ENCODE measurements around the gene SMYD3.

Gene SMYD3

DNA sequence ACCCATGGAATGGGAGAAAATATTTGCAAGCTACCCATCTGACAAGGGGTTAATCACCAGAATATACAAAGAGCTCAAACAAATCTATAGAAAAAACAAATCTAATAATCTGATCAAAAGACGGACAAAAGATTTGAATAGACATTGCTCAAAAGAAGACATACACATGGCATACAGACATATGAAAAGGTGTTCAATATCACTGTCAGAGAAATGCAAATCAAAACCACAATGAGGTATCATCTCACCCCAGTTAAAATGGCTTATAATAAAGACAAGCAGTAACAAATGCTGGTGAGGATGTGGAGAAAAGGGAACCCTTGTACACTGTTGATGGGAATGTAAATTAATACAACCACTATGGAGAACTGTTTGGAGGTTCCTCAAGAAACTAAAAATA, 600.9 kb downstream of the SMYD3 start:
- no peak for DNase-seq (ENCODE audit: low read depth in 2 of 2)

DNA sequence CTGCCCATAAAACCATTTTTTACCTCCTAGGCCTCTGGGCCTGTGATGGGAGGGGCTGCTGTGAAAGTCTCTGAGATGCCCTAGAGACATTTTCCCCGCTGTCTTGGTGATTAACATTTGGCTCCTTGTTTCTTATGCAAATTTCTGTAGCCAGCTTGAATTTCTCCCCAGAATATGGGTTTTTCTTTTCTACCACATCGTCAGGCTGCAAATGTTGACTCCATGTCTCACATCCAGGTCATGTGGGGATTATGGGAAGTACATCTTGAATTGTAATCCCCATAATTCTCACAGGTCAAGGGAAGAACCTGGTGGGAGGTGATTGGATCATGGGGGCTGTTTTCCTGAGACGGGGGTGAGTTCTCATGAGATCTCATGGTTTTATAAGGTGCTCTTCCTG, 603.2 kb downstream of the SMYD3 start:
- no peak for DNase-seq (ENCODE audit: low read depth in 2 of 2)

DNA sequence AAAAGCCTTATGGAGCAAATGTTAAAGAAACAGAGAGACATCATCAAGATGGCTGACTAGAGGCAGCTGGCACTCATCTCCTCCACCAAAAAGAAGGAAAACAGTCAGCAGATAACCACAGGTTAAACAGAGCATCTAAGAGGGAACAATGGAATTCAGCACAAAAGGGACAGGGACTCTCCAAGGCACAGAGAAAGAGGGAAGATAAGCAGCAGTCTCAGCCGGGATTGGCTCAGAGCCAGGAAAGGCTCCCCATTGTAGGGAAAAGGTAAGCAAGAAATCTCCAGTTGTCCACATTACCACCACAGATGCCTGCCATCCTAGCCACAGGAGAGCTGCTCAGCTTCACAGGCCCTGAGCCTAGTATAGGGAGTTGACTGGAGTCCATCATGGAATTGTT, 605.5 kb downstream of the SMYD3 start:
- DNase-seq (ENCODE audit: low read depth in 2 of 2), result no peak

DNA sequence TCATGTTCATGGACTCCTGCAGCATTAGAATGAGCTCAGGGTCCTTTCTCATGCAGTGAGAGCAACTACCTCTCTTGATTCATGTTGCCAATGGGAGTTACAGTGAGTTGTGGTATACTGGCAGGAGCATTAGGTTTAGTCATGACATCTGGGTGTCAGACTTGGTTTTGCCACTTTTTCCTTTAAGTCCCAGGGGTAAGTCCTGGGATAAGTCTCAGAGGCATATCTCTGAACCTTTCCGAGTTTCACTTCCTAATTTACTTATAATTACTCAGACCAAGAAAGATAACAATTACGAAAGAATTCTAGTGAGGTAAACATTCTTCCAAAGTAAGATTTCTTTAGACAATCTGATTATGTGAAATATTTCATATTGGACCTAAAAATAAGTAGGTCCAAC, 606.0 kb downstream of the SMYD3 start:
- no peak for DNase-seq (ENCODE audit: low read depth in 2 of 2)

DNA sequence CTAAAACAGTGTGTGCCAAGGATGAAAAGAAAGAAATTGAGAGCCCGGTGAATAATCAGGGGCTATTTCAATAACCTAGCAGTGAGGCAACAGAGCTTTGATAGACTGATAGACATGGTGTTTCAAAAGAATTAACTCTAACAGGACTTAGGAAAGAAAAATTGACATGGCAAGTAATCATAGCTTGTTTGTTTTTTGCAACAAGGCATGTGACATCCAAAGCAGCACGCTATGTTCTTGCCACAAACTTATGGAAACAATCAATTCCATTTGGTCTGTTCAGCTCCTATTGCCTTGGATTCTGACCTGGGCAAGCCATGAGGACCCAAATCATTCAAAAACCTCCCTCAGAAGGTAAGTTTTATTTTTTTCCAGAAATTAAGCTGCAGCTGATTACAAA, 608.5 kb downstream of the SMYD3 start:
- DNase-seq (ENCODE audit: low read depth in 2 of 2), result no peak

DNA sequence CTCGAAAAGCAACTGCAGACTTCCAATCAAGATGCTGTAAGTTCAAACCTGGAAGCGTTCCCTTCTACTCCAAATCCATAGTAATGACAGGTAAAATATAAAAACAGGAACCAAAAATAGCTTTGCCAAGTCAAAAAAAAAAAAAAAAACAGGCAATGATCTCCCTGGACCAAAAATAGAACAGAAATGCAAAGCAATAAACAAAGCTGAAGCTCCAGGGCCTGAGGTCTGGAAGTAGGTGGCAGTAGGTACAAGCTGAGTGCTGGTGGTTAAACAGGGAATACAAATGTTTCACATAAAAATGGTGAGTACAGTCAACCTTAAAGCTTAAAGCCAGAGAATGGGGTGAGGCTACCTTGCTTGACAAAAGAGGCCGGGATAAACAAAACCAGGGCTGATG, 610.8 kb downstream of the SMYD3 start:
- DNase-seq (ENCODE audit: low read depth in 2 of 2), result no peak

DNA sequence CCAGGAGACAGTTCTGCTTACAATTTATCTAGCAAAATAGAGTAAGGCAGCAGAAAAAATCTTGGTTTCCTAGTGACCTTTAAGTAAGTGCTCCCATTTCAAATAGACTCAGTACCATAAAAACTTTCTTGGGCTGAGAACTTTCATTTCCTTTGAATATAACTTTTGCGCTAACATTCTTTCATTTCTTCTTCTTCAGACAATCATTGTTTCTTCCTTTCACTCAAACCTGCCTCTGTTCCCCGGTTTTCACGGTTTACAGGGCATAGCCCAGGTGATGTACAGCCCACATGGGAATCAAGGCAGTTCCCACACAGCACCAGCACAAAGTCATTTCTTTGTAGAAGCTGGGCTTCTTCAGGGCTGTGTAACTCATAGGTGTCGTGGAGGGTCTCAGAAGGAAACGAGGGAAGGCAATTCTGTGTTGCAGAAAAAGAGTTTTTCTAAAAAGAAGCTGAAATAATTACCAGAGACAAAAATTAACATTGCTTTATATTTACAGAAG, 611.6 kb downstream of the SMYD3 start:
- no peak for DNase-seq (ENCODE audit: low read depth in 2 of 2)

DNA sequence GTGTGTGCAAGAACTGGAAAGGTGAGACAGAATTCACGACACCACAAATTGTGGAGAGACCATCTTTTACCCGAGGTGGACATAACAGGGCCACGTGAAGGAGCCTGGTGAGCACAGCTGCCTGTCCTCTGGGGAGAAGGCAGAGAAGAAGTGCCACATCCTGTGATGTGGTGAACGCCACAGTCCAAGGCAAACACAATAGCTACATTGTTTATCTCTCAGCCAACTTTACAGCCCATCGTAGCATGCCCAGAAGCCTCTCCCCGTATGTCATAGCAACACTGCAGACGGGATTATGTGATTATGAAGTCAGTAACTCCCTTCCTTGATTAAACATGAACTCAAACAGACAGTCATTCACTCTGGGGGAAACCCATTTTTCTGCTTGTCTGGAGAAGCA, 612.2 kb downstream of the SMYD3 start:
- DNase-seq (ENCODE audit: low read depth in 2 of 2), result no peak

DNA sequence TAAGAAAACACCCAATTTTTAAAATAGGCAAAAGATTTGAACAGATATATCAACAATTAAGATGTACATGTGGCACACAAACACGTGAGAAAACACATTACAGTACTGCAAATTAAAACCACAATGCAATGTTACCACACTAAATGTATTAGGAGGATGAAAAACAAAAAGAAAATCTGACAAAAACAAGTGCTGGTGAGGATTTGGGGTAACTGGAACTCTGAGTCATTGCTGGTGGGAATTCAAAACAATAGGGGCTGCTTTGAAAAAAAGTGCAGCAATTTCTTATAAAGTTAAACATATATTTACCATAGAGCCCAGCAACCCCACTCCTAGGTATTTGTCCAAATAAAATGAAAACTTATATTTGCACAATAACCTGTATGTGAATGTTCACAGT, 614.1 kb downstream of the SMYD3 start:
- DNase-seq (ENCODE audit: low read depth in 2 of 2), result no peak

DNA sequence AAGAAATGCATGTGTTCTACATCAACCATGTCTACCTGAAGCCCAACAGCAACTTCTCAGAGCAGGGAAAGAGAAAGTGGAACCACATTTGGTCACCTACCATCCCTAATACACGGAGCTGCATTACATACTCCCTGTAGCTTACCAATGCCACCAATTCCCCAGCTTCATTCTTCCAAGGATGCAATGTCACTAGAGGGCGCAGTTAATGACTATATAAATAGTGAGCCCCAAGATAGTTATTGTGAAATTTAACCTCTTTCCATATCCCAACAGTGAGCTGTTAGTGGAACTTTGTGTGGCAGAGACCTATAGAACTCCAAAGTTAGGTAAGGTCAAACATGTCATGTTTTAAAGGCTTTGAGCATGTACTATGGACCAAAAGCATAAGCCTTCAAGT, 618.3 kb downstream of the SMYD3 start:
- no peak for DNase-seq (ENCODE audit: low read depth in 2 of 2)

DNA sequence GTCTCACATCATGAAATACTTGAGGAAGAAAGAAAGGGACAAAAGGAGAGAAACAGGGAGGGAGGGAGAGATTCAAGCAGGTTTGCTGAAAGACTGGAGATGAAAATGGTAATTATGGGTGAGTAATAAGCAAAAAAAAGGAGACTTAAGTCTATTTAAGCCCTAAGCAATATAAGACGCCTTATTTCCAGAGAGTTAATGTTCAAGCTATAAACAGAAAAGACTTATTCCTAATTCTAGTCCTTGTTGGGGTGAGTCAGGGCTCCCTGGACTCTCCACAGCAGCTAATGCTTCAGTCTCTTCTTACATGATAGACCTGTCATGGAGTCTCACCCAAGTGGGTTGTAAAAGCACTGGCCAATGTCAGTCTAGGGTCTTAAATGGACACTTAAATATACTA, 619.2 kb downstream of the SMYD3 start:
- DNase-seq (ENCODE audit: low read depth in 2 of 2), result no peak

DNA sequence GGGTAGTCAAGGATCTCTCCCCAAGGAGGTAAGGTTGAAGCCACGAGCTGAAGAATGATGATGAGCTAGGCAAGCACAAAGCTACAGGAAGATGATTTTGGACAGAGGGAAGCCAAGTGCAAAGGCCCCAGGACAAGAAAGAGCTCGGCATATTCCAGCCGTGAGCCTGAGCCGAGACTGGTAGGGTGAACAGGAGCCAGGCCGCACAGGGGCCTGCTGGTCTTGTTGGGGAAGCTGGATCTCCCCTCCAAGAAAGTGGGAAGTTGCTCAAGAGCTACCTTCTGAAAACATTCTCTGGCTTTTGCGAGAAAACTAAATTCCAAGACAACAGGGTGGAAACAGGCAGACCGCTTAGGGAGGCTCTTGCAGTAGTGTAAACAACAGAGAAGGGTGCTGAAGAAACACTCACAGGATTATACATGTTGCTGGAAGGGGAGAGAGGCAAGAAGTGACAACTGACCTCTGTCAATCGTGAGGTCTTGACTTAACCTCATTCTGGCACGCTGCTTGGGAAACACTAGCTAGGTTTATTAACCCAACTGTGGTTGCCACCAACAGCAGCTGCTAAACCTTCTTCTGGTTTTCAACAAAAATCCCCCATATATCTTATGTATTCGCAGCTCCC, 625.2 kb downstream of the SMYD3 start:
- DNase-seq (ENCODE audit: low read depth in 2 of 2), result no peak

DNA sequence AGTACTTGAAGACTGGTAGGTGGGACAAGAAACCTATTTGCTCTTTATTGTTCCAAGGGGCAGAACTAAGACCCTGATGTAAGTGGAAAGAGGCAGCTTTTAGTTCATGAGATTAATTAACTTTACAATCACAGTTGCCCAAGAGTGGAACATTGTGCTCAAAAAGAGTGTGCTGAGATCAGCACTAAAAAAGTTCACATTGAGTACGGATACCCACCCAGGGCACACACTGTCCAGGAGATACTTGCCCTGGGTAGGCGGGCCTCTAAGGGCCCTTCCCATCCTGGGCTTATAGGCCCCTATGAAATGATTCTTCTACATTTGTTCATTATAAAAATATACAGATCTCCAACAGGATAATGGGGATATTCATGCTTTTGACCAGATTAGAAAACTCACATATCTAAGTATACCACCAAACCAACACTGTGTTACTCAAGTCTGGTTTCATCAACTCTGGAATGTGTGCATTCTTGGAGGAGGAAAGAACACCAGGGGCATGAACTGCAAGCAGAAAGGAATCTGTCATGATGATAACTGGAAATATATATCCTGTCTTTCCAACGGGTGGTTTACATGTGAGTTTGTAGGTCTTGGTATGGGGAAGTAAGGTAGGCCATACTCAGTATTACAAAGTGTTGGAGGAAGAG, 626.2 kb downstream of the SMYD3 start:
- DNase-seq (ENCODE audit: low read depth in 2 of 2), result no peak

DNA sequence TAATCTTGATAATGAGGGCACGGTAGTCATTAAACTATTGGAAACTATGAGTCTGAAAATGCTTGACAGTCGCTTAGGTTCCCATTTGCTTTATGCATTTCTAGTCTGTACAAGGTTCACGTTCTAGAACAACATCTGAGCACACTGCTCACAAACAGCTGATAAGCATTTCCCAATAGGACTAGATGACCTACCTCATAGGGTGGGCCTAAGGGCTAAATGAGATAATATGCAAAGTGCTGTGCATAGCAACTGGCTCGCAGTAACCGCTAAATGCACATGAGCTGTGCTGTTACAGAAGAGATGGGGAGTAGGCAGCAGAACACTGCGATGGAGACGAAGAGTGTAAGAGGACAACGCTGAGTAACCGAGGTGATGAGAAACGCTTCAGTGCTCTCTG, 628.0 kb downstream of the SMYD3 start:
- DNase-seq (ENCODE audit: low read depth in 2 of 2), result no peak

DNA sequence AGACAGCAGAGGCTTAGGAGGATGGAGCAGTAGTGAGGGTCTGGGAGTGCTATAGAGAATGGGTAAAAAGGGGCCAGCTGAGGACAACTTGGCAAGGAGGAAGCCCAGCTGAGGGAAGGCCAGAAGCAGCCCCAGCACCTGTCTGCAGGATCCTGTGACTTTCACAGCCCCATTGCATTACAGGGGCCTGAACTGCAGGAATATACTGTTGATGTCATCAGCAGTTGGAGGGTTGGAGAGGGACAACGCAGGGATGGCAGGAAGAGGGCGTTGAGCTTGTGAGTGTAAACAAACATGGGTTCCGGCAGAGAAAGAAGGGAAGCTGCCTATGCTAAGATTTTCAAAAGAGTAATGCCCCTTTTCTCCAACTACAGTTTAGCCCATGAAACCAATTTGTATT, 628.5 kb downstream of the SMYD3 start:
- no peak for DNase-seq (ENCODE audit: low read depth in 2 of 2)

DNA sequence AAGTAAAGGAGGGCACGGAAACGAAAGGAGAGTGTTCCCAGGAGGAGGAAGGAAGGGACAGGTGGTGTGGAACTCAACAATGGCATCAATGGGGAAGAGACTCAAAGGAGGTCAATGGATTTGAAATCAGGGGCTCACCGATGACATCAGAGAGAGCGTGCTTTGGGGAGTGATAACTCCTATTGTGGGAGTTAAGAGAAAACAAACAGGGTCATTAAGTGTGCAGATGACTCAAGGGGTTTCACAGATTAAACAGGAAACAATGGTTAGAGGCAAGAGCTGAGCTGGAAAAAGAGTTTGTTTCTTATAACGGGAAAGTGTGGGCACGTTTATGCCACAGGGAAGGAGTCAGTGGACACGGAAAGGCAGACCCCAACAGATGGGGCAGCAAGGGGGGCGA, 629.1 kb downstream of the SMYD3 start:
- DNase-seq (ENCODE audit: low read depth in 2 of 2), result no peak

DNA sequence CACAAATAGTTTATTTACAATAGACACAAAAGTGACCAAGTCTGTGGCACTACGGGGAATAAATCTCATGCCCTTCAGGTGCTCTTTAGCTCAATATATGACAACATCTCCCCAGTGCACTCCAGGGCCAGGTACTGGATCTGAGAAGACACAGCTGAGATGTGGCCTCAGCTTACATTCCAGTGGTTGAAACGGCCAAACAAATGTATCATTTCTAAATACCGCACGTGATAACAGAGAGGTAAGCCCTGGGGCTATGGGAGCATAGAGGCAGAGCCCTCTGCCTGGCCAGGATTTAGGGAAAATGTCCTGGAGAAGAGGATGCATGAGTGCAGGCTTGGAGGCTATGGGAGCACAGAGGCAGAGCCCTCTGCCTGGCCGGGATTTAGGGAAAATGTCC, 630.5 kb downstream of the SMYD3 start:
- DNase-seq (ENCODE audit: low read depth in 2 of 2), result no peak

DNA sequence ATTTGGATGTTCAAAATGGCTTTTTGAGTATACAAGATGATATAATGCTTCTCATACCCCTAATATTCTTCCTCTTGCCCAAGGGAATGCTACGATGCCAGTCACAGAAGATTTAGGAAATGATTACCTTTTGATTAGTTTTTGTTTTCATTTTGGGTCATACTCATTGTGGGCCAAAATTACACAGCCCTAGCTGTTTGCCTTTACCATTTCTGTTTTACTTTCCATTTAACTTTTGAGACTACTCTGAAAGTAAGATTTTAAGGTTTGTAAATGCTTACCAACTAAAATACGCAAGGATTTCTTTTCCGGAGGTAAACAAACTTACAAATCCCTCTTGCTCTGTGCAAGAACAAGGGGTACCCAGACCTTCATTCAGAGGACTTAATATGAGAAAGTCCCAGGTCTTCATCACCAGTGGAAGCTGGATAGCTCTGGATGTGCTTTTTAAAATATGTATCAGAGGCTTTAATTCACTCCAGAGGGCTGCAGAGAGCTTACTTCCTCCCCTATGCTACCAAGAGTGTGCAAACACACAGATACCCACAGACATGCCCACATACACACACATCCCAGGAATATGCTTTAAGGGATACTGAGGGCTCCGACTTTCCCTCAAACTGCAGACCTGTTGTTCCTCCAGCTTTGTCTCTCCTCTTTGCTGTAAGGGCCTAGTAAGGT, 631.4 kb downstream of the SMYD3 start:
- no peak for DNase-seq (ENCODE audit: low read depth in 2 of 2)

DNA sequence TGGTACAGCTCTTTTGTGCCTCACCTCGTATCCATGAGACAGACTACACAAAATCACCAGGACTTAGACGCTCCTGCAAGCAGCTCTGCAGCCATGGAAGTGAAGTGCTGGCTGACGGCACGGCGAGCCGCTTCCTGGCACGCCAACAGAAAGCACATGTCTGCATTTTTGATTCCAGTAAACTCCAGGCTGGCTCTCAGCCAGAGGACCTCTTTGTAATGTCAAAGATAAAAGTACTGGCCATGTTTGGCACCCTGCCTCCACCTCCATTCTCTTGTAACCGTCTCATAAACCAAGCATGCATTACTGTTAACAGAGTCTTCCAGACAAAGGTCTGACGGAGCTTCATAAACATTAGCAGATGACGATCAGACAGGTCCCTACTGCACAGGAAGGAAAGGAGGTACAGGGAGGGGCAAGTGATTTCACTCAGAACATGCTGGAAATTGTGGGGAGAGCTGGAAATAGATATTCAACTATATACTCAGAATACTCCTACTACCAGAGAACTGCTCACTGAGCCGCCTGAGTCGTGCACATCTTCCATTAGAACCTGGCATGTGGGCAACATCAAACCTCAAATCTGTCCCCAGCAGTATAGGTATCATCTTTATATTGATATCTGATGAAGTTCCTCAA, 632.0 kb downstream of the SMYD3 start:
- no peak for DNase-seq (ENCODE audit: low read depth in 2 of 2)

DNA sequence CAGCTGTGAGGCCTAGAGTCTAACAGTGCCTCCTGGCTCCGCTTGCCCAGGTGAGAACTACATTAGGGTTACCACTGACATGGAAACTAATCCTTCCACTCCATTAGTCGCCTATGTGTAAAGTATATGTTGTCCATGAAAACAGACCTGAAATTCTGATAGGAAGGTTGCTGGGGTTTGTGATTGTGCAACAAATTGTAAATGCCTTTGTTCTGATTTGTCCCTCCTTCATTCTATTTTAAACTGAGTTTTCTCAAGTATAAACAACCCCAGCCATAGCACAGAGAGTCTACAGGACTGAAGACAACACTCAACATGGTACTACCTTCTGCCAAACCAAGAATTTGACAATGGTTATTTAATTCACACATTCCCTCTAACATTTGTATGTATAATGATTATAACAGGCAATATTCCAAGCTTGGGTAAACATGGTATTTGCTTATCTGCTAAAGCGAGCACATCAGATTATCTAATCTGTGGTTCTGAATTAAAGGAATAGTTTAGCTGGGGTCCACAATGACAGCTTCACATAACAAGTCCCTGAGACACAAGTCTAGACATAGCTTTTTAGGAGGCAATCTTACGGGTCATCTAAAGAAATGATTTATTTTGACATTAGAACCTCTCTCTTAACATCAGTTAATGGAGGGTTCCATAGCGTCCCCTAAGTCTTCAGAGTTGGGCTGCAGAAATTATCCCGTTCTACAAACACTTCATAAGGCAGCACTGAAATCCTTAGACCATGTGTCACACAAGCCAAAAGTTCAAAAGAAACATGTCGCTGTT, 633.0 kb downstream of the SMYD3 start:
- no peak for DNase-seq (ENCODE audit: low read depth in 2 of 2)

DNA sequence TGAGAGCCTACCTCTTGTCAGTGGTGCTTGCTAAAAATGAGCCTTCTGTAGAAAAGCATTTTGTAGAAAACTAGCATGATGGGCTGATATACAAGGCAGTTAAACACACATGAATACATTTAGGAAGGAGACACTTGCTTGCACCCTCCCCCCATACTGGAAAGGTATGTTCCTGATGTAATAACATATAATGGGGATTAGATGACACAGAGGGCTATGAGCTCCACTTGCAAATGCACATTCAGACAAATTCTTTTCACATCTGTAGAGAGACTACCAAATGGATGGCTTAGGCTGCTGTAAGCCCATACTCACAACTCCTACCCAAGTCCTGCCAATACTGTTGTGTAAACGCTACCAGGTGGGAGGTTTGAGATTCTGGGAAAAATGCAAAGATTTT, 634.0 kb downstream of the SMYD3 start:
- no peak for DNase-seq (ENCODE audit: low read depth in 2 of 2)

DNA sequence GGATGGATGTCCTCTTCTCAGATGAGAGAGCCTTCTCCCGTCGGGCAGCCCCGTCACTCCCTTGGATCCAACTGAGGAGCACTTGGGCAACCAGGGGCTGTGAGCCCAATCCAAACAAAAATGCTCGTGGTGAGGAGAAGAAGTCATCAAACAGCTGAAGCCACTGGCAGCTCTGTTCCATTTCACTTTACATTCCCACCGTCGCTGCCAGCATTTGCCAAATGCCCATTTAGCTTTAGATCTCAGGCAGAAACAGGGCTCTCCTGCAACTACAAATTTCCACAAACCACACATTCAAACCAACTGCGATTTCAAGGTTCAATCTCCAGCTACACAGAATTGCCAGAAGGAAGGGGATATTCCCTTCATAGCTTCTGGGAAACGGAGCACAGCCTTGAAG, 634.6 kb downstream of the SMYD3 start:
- no peak for DNase-seq (ENCODE audit: low read depth in 2 of 2)
